Left hindlimb (tissue), 1 donor: ENCODE data around the gene CACNA2D4.

Source experiments
- DNase-seq: peaks from one replicate; pipeline ENCODE4 v3.0.0-alpha.2; 2018

Gene CACNA2D4

GRCh38 chr12:1842905-1843640, 75.4 kb downstream of the CACNA2D4 start:
- no peak for DNase-seq

DNA sequence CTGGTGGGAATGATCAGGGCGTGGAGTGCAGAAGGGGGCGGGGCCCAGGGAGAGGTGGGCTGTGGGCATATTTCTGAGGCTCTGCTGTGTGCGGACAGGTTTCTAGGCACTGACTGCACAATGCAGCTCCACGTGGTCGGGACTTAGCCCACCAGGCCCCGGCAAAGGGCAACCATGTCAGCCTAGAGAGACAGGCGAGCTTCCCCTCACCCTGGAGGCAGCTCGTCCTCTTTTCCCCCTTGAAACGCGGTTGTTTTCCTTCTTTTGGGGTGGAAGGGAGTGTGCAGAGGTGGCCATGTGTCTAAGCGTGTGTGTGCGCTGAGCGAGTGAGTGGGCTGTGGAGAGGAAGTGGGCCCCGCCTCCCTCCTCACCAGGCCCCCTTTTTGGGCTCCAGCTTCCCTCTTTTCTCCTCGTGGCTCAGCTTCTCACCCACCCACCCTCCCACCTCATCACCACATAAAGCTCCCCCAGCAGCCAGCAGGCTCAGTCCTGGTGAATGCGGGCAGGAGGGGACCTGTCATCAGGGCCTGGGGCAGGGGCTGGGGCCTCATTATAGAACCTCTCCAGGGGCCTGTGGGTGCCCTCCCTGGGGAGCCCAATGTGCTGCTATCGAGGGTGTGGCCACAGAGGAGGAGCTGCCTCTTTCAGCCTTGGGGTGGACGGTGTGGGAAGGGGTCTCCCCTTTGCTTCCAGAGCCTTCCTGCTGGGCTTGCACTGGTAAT, 76.1 kb downstream of the CACNA2D4 start:
- DNase-seq, result no peak

DNA sequence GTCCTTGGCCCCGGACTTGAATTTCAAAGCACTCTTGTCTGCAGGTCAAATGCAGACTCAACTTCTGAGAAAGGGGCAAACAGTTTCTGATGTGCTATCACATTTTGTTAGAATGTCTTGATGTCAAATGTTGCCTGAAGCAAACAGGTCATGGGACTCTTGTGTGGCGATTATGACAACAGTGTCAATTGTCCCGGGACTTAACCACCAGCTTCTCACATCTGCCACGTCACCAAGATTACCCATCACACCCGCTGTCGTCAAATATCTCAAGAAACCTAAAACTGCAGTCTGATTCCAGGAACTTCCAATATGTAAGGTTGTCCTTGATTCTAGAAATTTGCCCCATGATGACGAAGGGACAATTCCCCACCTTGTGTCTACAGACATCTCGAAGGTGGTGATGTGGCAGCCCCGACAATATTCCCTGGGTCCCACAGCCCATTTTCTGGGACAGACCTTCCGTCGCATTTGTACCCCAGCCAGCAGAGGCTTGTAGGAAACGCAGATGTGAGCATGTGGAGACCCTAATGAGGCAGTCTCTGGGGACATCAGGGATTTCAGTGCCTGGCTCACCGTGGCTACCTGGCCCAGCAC, 76.8 kb downstream of the CACNA2D4 start:
- no peak for DNase-seq

DNA sequence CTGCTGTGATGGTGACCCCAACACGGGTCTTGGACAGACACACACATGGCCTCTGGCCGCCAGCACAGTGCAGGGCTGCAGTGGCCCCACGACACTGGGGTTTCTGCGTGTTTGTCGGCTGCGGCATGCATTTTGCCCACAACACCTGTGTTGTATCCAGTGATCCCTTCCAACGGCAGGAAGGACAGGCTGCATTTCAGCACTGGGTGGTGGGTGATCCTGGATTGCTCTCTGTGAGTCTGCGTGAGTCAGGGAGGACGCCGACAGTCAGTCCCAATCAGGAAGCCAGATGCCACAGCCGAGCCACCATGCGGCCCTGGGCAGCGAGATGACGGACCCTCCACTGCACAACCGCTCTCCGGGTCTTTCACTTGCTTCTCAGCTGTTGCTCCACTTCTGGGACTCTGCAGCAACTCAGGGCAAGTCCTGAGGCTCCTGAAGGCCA, 77.4 kb downstream of the CACNA2D4 start:
- no peak for DNase-seq

DNA sequence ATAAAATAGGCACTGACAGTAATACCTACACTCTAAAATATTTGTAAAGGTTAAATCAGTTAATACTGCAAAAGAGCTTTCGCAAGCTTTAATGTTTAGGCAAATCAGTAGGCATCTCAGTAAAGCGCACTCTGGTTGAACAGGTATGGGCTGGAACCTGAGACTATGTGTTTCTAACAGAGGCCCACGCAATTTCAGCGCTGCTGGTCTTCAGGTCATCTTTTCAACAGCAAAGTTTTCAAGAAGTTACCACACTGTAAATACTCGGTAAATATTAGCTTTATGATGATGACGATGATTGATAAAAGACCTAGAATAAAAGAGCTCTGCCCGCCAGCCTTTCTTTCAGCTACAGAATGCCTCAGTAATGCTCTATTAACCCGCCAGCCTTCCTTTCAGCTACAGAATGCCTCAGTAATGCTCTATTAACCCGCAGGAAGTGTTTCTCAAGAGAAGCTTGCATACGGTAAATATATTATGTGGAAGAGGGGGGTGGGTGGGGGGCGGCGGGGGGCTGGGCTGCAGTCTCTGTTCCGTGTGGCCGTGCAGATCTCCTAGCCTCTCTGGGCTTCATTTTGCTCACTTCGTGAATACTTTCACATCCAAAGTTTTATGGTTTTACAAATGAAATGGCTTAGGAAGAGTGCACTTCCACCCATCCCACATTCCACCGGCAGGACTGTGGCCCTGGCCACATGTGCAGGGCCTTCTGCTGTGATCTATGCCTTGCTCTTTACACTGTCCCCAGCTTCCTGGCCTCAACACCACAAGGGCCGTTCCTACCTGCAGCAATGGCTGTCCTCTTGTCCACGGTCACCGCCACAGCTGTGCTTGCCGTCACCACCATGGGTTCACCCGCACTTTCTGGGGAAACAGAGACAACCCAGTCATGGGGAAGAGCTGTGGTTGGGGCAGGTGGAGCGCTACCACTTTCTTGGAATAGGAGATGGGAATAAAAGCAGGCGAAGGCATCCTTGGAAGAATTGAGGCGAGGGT, 78.2 kb downstream of the CACNA2D4 start:
- no peak for DNase-seq

DNA sequence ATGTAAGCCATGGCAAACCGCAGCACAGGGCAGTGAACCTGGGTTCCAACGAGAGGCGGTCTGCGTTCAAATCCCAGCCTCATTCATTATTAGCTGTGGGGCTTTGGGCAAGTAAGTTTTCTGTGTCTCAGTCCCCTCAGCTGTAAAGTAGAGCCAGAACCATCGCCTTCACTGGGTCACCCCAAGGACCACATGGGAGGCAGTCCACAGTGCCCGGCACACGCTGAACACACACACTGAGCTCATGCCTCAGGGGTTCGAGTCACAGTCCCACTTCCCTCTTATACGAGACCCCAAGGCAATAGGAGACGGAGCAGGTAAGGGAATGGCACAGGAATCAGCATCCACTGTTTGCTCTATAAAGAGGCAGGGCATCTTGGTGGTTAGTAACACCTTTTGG, 79.0 kb downstream of the CACNA2D4 start:
- no peak for DNase-seq

- DNase-seq, result no peak
These were observed 79.5 kb downstream of the CACNA2D4 start for GRCh38 chr12:1838994-1839365.

DNA sequence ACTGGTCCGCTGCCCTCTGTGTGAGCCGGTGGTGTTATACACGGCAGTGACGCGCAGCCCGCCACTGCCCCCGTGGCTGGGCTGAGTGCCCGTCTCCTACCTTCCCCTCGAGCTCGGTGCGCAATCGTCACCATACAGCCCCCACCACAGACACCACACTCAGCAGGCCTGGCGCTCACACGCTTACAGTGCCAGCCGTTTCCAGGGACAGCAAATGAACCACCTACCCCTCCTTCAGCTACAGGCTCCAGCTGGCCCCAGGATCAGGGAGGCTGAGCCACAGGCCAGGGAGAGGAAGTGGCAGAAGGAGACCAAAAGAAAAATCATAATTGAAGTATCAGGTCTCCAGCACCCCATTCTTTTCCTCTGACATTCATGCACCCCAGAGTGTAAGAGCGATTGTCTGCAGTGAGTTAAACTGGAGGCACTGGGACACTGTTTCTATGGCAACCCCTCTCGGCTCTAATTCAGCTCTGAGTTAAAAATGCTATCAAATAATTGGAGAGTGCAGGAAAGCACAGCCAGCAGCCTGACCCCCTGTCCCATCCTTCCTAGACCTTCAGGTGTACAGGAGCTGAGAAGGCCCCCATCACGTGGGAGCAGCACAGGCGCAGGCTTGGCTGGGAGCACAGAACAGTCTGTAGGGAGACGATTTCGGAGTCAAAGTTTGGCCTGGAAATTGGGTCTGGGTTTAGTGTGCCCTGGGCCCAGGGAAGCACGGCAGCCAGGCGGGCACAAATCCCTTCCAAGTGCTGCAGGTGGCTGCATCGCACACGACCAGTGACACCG, 80.1 kb downstream of the CACNA2D4 start:
- DNase-seq, result no peak

GRCh38 chr12:1837541-1838204, 80.8 kb downstream of the CACNA2D4 start:
- DNase-seq, result no peak

- DNase-seq, result no peak
These were observed 81.5 kb downstream of the CACNA2D4 start for GRCh38 chr12:1836854-1837421.

GRCh38 chr12:1836241-1836803, 82.1 kb downstream of the CACNA2D4 start:
- no peak for DNase-seq

DNA sequence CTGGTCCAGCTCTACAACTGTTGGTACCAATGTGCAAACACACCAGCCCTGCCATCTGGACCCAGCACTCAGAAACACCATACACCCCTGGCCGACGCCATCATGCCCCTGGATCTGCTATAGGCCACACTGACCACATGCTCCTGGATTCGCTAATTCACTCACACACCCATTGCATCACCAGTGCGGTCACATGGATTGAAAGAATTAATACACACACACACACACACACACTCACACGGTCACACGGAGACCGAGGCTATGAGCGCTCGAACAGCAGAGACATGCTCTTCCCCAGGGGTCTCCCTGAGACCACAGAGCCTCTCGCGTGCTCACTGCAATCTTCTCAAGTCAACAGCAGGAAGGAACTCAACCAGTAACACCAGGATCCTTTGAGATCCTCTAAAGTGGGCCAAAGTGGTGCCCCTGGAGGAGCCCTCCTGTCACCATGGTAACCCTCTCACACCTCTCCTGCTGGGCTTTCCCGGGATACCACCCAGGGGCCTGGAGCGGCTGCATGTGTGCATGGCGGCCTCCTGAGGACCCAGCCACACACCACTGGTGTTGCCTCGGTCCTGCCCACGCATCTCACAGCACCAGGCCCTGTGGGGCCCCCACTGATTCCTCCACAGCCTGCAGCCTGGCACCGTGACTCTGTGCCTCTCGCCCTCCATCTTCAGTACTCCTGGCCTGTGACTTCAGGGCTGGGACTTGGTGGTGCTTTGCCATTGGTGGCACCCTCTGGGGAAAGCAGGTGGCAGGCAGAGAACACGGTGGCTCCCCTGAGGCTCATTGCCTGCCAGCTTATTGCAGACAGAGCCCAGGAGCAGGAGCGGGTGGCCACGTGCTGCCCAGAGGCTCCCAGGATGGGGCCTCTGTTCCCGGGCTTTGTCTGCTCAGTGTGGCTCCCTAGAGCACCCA, 83.0 kb downstream of the CACNA2D4 start:
- DNase-seq, result no peak

DNA sequence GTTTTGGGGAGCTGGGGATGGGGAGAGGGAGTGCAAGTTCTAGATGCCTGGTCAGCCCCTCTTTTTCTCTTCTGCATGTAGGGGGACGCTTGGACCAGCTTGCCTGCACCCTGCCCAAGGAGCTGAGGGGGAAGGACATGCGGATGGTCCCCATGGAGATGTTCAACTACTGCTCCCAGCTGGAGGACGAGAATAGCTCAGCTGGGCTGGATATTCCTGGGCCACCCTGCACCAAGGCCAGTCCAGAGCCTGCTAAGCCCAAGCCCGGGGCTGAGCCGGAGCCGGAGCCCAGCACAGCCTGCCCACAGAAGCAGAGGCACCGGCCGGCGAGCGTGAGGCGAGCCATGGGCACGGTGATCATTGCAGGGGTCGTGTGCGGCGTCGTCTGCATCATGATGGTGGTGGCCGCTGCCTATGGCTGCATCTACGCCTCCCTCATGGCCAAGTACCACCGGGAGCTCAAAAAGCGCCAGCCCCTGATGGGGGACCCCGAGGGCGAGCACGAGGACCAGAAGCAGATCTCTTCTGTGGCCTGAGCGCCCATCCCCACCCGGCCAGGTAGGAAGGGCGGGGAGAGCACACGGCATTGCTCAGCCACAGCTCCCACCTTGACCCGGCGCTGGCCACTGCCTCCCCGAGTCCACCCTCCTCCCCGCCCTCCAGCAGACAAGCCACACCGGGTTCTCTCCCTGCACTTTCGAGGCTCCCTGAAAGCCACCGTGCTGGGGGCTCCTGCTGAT, 84.1 kb downstream of the CACNA2D4 start:
- DNase-seq, result no peak

GRCh38 chr12:1833596-1834028, 84.8 kb downstream of the CACNA2D4 start:
- no peak for DNase-seq

- no peak for DNase-seq
These were observed 85.5 kb downstream of the CACNA2D4 start for GRCh38 chr12:1832801-1833595.

- DNase-seq, result peak; percentile 65
These were observed 87.2 kb downstream of the CACNA2D4 start for GRCh38 chr12:1830981-1831963.
